Activated CD4-positive, alpha-beta T cell treated with anti-CD3 and anti-CD28 coated beads for 24 hours (primary cell): ENCODE data around the gene DLGAP1.

Experiments used
- DNase-seq, 2 donors: peaks; one replicate each; pipeline ENCODE4 v3.0.0-alpha.2; 2020; ENCODE audit warnings: low read depth in 2 of 2

DLGAP1 gene

GRCh38 chr18:3867236-3867635, 587.9 kb downstream of the DLGAP1 start:
- no peak for DNase-seq

GRCh38 chr18:3864669-3865298, 590.3 kb downstream of the DLGAP1 start:
- no peak for DNase-seq

GRCh38 chr18:3863593-3863992, 591.5 kb downstream of the DLGAP1 start:
- DNase-seq = no peak

GRCh38 chr18:3863006-3863405, 592.1 kb downstream of the DLGAP1 start:
- no peak for DNase-seq

- no peak for DNase-seq
Measured at GRCh38 chr18:3861495-3861894, 593.6 kb downstream of the DLGAP1 start.

- no peak for DNase-seq
Measured at GRCh38 chr18:3857544-3857943, 597.6 kb downstream of the DLGAP1 start.

GRCh38 chr18:3855966-3856365, 599.1 kb downstream of the DLGAP1 start:
- no peak for DNase-seq

- DNase-seq = no peak
Measured at GRCh38 chr18:3852321-3852720, 602.8 kb downstream of the DLGAP1 start.

- no peak for DNase-seq
Measured at GRCh38 chr18:3851159-3851558, 603.9 kb downstream of the DLGAP1 start.

GRCh38 chr18:3848316-3848715, 606.8 kb downstream of the DLGAP1 start:
- no peak for DNase-seq

GRCh38 chr18:3845161-3845560, 609.9 kb downstream of the DLGAP1 start:
- DNase-seq = no peak

- no peak for DNase-seq
Measured at GRCh38 chr18:3842844-3843243, 612.3 kb downstream of the DLGAP1 start.

GRCh38 chr18:3840766-3841165, 614.3 kb downstream of the DLGAP1 start:
- no peak for DNase-seq

GRCh38 chr18:3839581-3839981, 615.5 kb downstream of the DLGAP1 start:
- DNase-seq = no peak

GRCh38 chr18:3836483-3837335, 618.4 kb downstream of the DLGAP1 start:
- no peak for DNase-seq

- no peak for DNase-seq
Measured at GRCh38 chr18:3832025-3832638, 623.0 kb downstream of the DLGAP1 start.

GRCh38 chr18:3830604-3831003, 624.5 kb downstream of the DLGAP1 start:
- DNase-seq = no peak

GRCh38 chr18:3827236-3827845, 627.8 kb downstream of the DLGAP1 start:
- DNase-seq = no peak

GRCh38 chr18:3826021-3826420, 629.1 kb downstream of the DLGAP1 start:
- no peak for DNase-seq

- no peak for DNase-seq
Measured at GRCh38 chr18:3824101-3824500, 631.0 kb downstream of the DLGAP1 start.

GRCh38 chr18:3823073-3823472, 632.0 kb downstream of the DLGAP1 start:
- DNase-seq = no peak

- no peak for DNase-seq
Measured at GRCh38 chr18:3821524-3821923, 633.6 kb downstream of the DLGAP1 start.
